Measurements from ENCODE around the gene ERMP1.

The ERMP1 gene

DNA sequence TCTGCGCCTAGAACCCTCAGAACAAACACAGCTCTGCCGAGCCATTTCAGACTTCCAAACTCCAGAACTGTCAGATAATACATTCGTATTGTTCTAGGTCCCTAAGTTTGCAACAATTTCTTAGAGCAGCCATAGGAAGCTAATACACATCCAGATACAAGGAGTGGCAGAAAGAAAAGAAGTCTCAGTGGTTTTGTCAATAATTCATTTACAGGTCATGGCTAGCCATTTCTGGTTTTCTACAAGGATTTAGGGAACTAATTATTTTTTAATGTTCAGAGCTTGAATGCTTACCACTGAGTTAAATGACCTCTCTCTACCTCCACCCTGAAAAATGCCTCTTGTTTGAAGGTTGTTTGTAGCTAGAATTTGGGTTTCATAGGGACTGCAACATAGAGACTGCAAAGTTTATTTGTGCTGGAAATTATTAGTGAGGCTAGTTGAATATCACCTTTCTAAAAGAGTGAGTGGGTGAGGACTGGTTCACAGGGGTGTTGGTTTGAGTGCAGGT is 15.5 kb upstream of the ERMP1 start:
- no peaks in the 10 kb centered on the region for H3K36me3 ChIP-seq (ENCODE audit: insufficient read depth, low read length)
- H3K4me2 ChIP-seq (ENCODE audit: low read length) = no peak overlapping the region
- no peaks in the 10 kb centered on the region for H3K9me3 ChIP-seq (ENCODE audit: low read length)
- TF ChIP-seq EZH2 (IDR thresholded peaks at IDR 0.05; ENCODE audit: borderline replicate concordance, low read length) = no peak
- no peak for TF ChIP-seq CTCF (IDR thresholded peaks at IDR 0.05; ENCODE audit: low read length)
- H3K4me3 ChIP-seq (ENCODE audit: low read depth, low read length, poor library complexity, severe bottlenecking) = no peak overlapping the region
- H3K27ac ChIP-seq (ENCODE audit: low read depth, low read length, poor library complexity, severe bottlenecking) = no peak overlapping the region
- H3K9me2 ChIP-seq (ENCODE audit: low read depth, low read length) = no peaks in the 10 kb centered on the region
- H3K4me1 ChIP-seq (ENCODE audit: insufficient read depth, low read length, severe bottlenecking) = peaks cover 27% of the 10 kb centered on the region
- H2AFZ ChIP-seq (ENCODE audit: low read length) = no peak overlapping the region
- no peaks in the 10 kb centered on the region for H3K27me3 ChIP-seq (ENCODE audit: insufficient read depth, low read length)
- H3K9ac ChIP-seq (ENCODE audit: low read length) = no peak overlapping the region
- H3F3A ChIP-seq (ENCODE audit: insufficient read depth, low read length) = no peaks in the 10 kb centered on the region
- no peaks in the 10 kb centered on the region for H3K79me2 ChIP-seq (ENCODE audit: insufficient read depth, low read length)
- no peaks in the 10 kb centered on the region for H4K20me1 ChIP-seq (ENCODE audit: insufficient read depth, low read length)

- Histone ChIP-seq H3K4me3 (ENCODE audit: low read depth, low read length, poor library complexity, severe bottlenecking) (no peak overlapping the region), H3K4me1 (ENCODE audit: insufficient read depth, low read length, severe bottlenecking) (peaks cover 28% of the 10 kb centered on the region), H3F3A (ENCODE audit: insufficient read depth, low read length) (no peaks in the 10 kb centered on the region), H2AFZ (ENCODE audit: low read length) (no peak overlapping the region), H3K79me2 (ENCODE audit: insufficient read depth, low read length) (no peaks in the 10 kb centered on the region), H4K20me1 (ENCODE audit: insufficient read depth, low read length) (no peaks in the 10 kb centered on the region), H3K9me2 (ENCODE audit: low read depth, low read length) (no peaks in the 10 kb centered on the region), H3K9me3 (ENCODE audit: low read length) (no peaks in the 10 kb centered on the region), H3K9ac (ENCODE audit: low read length) (no peak overlapping the region), H3K36me3 (ENCODE audit: insufficient read depth, low read length) (no peaks in the 10 kb centered on the region), H3K4me2 (ENCODE audit: low read length) (no peak overlapping the region), H3K27me3 (ENCODE audit: insufficient read depth, low read length) (no peaks in the 10 kb centered on the region), H3K27ac (ENCODE audit: low read depth, low read length, poor library complexity, severe bottlenecking) (no peak overlapping the region)
- no peak for TF ChIP-seq CTCF (IDR thresholded peaks at IDR 0.05; ENCODE audit: low read length)
- no peak for TF ChIP-seq EZH2 (IDR thresholded peaks at IDR 0.05; ENCODE audit: borderline replicate concordance, low read length)
Measured at GRCh38 chr9:5846501-5846921, 13.6 kb upstream of the ERMP1 start.

- TF ChIP-seq CTCF (IDR thresholded peaks at IDR 0.05; ENCODE audit: low read length) = no peak
- TF ChIP-seq EZH2 (IDR thresholded peaks at IDR 0.05; ENCODE audit: borderline replicate concordance, low read length) = no peak
- no peaks in the 10 kb centered on the region for H3K36me3 ChIP-seq (ENCODE audit: insufficient read depth, low read length)
- peaks cover 28% of the 10 kb centered on the region for H3K4me1 ChIP-seq (ENCODE audit: insufficient read depth, low read length, severe bottlenecking)
- no peak overlapping the region for H3K9ac ChIP-seq (ENCODE audit: low read length)
- no peak overlapping the region for H2AFZ ChIP-seq (ENCODE audit: low read length)
- H3K9me2 ChIP-seq (ENCODE audit: low read depth, low read length) = no peaks in the 10 kb centered on the region
- no peaks in the 10 kb centered on the region for H3K9me3 ChIP-seq (ENCODE audit: low read length)
- no peak overlapping the region for H3K27ac ChIP-seq (ENCODE audit: low read depth, low read length, poor library complexity, severe bottlenecking)
- H4K20me1 ChIP-seq (ENCODE audit: insufficient read depth, low read length) = no peaks in the 10 kb centered on the region
- no peaks in the 10 kb centered on the region for H3K27me3 ChIP-seq (ENCODE audit: insufficient read depth, low read length)
- H3K4me3 ChIP-seq (ENCODE audit: low read depth, low read length, poor library complexity, severe bottlenecking) = no peak overlapping the region
- no peak overlapping the region for H3K4me2 ChIP-seq (ENCODE audit: low read length)
- no peaks in the 10 kb centered on the region for H3K79me2 ChIP-seq (ENCODE audit: insufficient read depth, low read length)
- no peaks in the 10 kb centered on the region for H3F3A ChIP-seq (ENCODE audit: insufficient read depth, low read length)
Measured at GRCh38 chr9:5846096-5846495, 13.2 kb upstream of the ERMP1 start.
